Pons (tissue), 1 donor: ENCODE results near the gene TSPAN9.

ENCODE experiments used
- DNase-seq: peaks from one replicate; pipeline ENCODE4 v3.0.0-alpha.2; 2016; ENCODE audit warnings: low spot score

The TSPAN9 gene

DNA sequence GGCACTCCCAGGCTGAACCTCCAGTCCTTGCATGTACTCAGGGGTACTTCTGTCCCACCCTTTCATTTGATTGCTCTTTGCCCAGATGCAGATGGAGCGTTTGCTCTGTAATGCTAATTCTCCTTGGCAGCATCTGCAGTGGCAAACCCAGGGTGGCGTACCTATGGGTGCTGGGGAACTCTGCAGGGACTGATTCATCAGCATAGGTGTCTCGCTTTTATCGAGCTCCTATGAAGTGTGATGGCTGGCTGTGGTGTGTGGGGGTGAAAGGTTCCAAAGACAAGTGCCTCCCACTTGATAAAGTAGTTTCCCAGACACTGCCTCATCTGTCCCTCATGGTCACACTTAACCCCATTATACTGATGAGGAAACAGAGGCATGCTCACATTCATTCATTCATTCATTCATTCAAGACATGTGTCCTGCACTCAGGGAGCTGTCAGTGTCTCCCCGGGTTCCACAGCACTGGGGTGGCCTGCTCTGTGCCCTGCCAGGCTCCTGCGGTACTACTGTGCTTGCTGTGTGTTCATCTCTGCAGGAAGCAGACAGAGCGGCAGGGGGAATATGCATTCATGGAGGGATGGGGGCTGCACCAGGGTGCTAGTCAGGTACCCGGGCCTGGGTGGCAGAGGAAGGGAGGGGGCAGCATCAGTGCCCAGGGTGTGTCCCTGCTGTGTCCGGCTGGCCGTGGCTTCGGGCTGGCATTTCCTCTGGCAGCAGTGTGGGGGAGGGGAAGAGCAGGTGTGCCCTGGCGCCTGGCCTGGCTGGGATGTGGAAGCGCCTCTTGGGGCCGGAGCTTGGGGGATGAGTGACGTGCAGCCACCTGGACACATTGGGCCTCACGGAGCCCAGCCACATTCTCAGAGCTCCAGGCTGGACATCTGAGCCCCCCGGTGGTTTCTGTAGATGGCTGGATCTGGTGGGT is 110.9 kb downstream of the TSPAN9 start:
- DNase-seq = no peak

DNA sequence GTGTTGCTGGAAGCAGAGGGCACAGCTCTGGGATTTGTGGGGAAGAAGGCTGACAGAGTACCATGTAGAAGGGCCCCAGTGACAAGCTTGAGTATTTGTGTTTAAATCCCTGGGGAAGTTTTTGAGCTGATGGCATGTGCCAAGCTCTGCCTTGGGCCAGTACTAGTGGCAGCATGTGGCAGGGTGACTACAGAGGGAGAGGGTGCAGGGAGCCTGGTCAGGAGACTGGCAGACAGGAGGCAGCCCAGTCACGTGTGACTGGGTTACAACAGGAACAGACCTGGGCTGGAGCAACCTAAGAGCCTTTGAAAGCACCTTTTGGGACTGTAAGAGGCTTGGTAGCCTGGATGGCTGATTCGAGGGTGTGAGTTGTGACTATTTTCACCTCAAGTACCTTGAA is 112.1 kb downstream of the TSPAN9 start:
- DNase-seq = no peak

DNA sequence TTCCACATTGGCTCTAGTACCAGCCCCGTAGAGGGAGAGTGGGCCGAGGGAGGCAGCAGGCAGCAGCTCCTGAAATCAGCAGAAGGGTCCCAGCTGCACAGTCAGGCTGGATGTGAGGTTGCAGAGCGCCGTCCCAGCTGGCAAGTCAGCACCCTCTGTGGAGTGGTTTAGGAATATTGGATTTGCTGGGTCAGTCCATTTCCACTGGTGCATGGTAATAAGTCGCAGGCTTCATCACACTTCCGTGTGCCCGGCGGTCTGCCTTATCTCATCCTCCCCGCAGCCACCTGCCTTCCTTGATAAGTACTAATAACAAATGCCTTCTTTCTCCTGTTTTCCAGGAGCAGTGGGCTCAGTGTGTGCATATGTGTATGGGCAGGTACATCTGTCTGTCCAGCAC is 112.9 kb downstream of the TSPAN9 start:
- no peak for DNase-seq

DNA sequence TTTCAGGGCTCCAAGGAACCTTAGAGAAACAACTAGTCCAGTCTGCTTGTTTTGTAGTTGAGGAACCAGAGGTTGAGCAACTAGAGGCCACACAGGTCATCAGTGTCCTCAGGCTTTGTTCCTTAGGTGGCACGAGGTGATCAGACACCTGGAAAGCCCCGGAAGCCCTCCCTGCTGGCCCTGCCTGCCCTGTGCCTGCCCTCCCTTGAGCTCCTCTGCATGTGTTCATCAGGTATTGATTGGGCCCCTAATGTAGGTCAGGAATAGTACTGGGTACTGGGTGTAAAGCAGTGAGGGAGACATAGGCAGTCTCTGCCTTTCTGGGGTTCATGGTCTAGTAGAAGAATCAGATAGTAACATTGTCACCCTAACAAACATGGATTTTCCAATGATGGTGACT is 114.3 kb downstream of the TSPAN9 start:
- no peak for DNase-seq

DNA sequence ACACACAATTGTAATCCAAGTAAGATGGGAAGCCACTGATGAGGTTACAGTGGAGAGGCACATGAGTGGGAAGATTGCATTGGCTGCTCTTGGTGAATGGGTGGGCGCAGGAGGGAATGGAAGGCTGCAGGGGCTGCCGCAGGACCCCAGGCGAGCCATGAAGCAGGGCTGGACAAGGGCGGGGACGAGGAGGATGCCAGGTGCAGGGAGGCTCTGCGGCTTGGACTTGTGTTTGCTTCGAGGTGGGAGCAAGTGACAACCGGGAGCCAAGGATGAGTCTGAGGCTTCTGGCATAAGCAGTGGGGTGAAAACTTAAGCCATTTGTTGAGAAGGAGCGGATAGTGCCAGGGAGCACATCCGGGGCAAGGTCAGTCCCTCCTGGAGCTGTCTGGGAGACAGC is 115.0 kb downstream of the TSPAN9 start:
- no peak for DNase-seq

DNA sequence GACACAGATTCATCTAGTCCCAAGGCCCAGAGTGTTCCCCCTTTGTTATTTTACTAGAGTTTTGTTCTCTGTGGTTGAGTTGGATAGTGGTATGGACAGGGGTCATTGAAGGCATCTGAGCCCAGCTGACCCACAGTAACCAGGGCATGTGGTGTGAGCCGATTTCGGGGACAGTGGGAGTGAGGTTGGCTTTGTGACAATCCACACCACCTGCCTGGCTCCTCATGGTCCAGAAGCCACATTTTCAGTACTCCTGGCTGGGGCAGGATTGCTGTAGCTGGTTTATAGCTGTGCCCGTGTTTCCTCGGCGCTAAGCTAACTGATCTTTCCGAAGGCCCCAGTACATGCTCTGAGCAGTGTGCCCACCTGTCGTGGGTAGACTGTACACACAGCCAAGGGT is 116.0 kb downstream of the TSPAN9 start:
- no peak for DNase-seq

DNA sequence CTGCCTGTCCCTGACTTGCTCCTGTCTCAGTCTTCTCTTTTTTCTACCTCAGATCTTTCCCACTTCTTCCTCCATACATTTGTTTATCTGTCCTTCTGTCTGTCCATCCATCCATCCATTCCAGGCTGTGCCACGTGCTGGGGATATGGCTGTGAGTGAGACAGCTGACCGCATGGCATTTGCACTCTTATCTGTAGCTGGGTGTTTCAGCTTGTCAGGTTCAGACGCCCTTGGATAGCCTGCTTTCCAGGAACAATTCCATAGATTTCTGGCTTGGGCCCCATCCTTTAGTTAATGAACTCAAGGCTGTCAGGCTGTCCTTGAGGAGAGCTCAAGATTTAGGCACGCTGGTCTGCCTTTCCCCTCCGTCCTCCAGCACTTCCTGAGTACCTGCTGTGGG is 116.6 kb downstream of the TSPAN9 start:
- no peak for DNase-seq

DNA sequence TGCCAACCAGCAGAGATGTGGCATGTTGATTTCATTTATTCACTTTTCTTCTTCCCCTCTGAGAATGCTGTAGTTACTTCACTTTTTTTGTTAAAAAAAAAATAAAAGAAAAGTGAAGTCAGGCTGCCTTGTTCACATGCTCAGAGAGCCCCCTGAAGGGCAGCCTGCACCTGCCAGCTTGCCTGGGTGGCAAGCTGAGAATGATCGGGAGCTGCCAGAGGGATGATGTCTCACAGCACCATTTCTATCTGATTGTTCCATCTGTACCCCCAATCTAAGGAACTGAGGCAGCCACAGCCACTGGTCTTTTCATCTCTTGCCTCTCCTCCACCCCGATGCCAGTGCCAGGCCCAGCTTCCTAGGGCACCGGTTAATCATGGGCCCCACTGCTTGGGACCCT is 118.2 kb downstream of the TSPAN9 start:
- DNase-seq = no peak

DNA sequence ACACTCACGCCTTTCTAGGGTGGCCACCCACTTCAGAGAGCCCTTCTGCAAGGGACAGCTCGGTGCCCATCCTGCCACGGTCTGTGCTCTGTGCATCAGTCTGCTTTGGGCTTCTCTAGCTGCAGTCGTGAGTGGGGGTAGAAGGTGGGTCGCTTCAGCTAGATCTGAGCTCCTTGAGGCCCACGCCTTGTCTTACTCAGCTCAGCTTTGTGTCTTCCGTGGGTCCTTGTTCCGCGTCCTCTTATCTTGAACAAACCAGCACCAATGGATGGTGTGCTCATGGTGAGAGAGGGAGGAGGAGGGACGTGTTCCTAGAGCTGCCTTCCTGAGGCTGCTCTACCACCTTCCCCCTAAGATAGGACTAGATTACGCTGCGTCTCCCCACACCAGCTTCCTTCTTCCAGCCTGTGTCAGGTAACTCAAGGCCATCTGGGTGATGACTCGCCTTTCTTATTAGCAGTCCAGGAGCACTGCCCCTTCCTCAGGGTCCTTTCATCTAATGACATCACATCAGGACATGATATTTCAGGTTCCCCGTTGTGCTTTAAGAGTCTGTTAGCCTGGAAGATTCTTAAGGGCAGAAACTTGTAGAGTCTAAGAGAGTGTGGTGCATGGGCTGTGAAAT is 118.8 kb downstream of the TSPAN9 start:
- no peak for DNase-seq

DNA sequence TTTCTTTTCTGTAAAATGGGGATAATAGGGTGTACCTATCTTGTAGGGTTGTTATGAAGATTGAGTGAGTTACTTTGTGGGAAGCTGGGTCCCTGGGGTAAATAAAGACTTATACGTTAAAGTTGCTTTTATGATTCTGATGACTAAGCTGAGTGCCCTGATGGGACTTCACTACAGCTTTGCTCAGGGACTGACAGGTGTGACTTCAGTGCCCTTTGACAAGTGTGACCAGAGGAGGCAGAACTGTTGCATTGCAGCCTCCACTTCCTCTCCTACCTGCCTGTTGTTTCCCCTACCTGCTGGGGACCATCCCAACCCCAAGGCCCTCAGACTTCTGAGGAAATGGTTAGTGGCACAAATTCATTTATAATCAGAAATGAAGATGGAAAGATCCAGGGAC is 119.3 kb downstream of the TSPAN9 start:
- no peak for DNase-seq

DNA sequence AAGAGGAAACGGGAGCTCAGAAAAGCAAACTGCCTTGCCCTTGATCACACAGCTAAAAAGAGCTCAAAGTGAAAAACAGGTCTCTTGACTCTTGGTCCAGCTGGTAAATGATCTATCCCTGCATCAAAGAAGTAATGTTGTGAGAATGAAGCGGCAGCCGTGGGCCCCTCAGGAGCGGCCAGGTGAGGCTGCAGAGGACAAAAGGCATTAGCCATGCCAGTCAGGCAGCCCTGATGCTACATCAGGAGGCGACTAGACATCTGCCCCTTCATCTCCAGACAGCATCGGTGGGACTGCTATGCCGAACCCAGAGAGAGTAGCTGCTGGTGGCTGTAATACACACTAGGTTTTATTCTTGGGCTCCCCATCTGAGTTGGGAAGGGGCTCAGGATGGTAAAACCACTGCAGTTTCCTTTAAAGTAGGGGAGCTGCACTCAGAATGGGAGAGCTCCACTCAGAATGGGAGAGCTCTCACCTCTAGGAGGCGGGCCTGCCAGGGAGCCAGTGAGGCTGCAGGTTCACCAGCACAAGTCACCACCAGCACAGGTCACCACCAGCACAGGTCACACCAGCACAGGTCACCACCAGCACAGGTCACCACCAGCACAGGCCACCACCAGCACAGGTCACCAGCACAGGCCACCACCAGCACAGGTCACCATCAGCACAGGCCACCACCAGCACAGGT is 120.1 kb downstream of the TSPAN9 start:
- no peak for DNase-seq

DNA sequence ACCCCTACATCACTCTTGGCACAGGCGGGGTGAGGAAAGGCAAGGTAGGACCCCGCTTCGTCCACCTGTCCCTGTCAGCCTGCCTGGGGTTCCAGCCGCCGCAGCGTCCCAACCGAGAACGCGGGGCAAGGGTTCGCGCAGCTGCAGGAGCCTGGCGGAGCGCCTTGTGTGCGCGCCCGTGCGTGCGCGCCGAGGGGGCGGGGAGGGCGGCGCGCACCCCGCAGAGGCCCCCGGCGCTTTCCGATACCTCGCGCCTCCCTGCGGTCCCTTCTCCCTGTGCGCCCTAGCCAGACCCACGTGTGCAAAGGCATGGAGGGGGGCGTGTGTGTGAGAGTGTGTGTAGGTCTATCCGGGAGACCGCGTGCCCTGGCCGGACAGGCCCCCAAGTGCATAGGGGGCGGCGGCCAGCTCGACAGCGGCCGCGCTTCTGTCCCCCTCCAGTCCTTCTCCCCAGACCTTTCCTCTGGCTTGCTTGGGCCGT is 122.4 kb downstream of the TSPAN9 start:
- DNase-seq = no peak

DNA sequence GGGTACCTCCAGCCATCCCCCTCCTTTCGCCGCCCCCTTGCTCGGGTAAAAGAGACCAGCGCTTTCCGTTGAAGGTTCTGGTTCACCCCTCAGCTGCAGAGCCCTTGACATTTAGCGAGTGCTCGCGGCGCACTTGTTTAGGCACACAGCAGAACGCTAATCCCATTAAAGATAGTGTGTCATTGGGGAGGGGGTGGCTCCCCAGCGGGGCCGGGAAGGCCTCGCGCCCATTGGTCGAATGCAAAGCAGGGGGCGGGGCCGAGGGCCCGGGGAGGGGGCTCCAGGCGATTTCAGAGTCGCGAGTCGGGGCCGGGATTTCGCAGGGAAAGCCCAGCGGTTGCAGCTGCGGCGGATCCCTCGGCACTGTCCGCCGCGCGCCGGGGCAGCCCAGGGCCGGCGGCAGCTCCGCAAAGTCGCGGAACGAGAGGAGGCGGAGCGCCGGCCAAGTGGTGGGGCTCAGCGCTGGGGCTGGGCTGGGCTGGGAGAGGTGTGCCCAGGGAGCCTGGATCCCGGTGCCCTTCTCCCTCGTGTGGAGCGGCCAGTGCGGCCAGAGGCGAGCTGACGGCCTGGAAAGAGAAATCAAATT is 122.9 kb downstream of the TSPAN9 start:
- DNase-seq = no peak

DNA sequence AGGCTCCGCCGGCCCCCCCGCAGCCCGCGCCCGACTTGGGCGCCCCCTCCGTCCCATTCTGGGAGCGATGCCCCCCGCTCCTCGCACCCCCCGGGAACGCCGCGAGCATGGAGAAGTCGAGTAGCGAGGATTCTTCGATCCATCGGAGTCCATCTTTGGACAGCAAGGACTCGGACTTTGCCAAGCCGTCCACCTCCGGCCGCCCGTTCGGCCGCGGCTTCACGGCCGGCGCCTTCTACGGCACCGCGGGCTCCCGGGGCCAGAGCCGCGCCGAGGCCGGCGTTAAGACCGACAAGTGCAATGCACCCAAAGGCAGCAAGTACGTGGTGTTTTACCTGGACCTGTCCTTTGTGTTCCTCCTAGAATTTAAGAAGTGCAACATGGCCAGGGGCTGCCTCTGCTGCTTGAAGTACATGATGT is 123.6 kb downstream of the TSPAN9 start:
- no peak for DNase-seq

DNA sequence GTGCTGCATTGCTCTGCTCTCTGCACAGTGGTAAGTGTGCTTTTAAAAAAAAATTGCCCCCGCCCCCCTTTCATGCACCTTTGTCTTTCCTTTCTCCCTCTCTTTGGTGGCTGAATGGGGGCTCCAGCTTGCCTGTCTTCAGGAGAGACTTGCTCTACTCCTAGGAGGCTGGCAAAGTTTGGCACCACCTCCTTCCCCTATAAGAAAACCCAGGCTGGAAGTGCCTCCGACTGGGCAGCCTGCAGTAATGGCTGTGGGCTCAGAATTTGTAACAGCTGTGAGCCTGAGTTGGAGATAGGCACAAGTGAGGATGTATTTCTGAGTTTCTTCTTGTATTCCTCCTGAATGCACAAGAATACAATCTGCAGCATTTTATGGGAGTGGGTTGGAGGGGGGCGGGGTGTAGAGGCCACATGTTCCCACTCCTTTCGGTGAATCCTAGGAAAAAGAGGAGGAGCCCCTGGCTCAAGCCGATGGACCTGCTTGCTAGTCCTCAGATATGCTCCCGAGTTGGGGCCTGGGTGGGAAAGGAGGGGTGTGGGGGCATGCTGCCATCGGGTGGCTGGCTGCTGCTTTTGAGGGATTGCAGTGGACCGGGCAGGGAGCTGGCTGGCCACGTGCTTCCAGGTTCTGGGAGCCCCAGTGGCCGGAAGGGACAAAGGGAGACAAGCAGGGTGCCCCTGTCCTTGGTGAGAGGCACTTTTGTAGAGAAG is 124.3 kb downstream of the TSPAN9 start:
- no peak for DNase-seq

DNA sequence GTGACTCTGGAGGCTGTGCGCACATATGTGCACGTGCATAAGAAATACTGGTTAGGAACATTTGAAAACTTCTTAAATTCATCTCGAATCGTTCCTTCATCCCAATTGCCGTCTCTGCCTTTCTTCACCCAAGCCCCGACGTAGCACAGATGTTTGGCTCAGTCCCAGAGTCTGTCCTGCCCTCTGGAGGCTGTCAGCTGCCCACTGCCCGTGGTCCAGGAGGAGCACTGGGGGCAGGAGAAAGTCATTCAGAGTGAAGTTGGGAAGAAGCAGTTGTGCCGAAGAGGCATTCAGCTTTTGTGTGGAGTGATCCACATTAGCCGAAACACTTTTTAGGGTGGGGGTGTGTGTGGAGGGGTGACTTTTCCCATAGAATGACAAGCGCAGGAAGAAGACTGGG is 124.9 kb downstream of the TSPAN9 start:
- no peak for DNase-seq

DNA sequence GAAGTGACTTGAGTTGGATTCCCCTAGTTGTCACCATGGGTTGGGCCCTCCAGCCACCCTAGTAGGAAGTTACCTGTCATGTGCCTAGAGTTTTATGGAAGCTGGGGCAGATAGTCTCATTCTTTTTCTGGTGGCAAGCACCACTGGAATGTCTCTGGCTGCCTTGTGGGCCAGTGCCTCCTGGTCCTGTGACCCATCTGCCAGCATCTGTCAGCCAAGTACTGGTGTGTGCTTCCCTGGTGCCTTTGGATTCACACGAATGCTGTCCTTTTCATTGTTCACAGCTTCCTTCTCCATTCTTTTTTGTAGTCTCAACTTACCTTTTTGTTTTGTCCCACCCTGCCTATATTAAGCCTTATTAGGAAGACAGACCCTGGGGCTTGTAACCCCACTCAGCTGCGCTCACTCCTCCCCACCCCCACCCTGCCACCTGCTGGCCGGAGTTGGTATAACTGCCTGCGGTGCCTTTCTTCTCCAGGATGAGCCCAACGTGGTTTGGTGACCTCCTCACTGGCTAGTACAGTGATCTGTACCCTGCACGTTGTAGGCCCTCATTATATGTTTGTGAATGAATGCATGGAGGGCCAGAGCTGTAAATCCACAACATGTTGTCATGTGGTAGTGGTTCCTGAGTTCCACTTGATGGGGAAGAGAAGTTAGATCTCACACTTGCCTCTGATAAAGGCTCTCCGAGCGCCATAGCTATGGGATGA is 125.7 kb downstream of the TSPAN9 start:
- peak; percentile 11 for DNase-seq

DNA sequence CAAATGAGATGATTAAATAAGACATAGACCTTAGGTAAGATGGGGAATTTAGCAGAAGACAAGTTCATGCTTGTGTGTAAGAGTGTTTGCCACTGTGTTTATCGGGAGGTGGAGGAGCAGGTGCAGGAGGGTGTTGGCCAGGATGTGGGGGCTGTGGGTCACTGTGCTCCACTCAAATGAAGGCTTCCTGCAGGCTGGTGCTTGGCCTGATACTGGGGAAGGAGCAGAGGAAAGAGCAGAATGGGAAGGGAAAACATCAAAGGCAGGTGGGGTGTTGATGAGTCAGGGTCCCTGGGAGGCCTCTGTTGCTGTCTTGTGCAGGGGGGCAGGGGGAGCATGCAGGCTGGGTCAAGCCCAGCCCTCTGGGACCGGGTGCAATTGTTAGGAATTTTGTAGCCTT is 126.5 kb downstream of the TSPAN9 start:
- DNase-seq = no peak

DNA sequence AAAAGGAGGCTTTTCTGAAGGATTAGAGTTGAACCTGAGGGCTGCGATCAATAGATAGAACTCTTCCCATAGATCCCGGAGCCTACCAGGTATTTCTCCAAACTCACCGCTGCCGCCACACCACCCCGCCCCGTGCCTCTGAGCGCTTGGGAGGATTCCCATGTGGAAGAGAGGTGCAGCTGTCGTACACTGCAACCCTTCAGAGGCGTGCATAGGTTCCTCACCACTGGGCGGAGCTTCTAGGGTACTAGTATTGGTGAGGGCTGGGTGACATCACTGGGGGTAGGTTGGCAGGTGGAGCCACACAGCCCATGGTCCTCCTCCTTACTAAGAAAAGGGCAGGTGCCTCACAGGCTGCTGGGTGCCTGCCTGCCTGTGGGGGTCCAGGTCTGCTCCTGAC is 127.0 kb downstream of the TSPAN9 start:
- no peak for DNase-seq

DNA sequence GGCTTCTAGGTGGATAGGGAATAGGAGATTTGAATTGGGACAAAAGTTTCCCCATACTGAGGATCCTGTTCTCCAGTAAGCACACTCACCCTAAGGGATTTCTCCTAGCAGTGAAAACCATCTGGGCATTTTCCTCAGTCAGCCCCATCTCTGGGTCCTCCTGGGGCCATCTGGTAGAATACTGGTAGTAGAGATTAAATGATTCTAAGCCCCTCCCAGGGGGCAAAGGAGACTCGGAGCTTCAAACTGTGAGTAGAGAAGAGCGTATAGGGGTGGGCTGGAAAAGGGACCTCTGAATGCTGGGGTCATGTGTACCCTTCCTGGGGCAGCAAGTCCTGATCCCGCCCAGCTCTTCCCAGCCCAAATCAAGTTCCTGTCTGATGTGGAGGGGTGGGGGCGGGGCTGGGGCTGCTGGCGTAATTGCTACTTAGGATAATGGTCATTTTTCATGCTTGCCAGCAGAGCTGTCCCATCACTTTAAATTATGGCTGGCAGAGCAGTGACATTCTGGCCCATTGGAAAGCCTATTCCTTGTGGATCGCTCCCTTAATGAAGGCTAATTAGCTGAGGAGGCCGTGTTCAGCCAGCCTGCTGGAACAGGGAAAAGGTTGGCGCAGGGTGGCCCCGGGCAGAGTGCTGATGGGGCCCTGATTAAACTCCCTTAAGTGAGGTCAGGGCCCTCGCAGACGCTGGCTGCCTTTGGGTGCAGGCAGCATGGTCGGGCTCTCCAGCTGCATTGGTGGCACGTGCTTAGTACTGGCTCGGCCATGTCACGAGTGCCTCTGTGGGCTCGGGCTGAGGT is 127.8 kb downstream of the TSPAN9 start:
- DNase-seq = no peak
